HG02973 (cell line): ENCODE results near the gene RNF11.
"Not testable (repeated sequence)": the region's sequence is repeated elsewhere in the genome, so short reads cannot be mapped to it uniquely, and the experiment has no call there.

Experiments
- ATAC-seq: cut with Tn5 transposase; IDR thresholded peaks from one replicate; pipeline ENCODE4 v1.9.1; 2021; ENCODE audit warnings: moderate library complexity; ENCODE audit not compliant: unreplicated experiment

The RNF11 gene

DNA sequence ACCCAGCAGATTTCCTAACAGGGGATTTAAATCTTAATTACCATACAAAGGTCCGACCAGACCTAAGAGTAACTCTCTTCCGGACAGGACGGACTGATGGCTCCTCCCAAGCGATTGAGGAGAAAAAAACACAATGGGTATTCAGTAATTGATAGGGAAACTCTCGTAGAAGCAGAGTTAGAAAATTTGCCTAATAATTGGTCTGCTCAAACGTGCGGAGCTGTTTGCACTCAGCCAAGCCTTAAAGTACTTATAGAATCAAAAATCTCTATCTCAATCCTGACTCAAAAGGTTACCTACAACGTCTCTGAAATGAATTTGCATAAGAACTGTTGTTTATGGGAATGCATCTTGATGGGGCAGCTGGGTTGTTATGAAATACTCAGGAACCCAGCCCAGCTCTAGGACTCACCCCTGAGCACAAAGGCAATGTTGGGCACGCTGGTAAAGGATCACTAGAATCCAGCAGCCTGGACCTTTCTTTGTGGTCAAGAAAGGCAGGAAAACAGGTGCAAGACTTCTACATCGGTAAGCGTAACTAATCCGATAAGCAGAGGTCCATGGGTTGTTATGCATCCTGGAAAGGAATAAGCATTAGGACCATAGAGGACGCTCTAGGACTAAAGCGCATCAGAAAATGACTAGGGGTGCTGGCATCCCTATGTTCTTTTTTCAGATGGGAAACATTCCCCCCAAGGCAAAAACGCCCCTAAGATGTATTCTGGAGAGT is 8.7 kb upstream of the RNF11 start:
- ATAC-seq = not testable (repeated sequence)

DNA sequence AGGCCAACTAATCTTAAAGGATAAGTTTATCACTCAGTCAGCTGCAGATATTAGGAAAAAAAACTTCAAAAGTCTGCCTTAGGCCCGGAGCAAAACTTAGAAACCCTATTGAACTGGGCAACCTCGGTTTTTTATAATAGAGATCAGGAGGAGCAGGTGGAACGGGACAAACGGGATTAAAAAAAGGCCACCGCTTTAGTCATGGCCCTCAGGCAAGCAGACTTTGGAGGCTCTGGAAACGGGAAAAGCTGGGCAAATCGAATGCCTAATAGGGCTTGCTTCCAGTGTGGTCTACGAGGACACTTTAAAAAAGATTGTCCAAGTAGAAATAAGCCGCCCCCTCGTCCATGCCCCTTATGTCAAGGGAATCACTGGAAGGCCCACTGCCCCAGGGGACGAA is 7.6 kb upstream of the RNF11 start:
- ATAC-seq = not testable (repeated sequence)

DNA sequence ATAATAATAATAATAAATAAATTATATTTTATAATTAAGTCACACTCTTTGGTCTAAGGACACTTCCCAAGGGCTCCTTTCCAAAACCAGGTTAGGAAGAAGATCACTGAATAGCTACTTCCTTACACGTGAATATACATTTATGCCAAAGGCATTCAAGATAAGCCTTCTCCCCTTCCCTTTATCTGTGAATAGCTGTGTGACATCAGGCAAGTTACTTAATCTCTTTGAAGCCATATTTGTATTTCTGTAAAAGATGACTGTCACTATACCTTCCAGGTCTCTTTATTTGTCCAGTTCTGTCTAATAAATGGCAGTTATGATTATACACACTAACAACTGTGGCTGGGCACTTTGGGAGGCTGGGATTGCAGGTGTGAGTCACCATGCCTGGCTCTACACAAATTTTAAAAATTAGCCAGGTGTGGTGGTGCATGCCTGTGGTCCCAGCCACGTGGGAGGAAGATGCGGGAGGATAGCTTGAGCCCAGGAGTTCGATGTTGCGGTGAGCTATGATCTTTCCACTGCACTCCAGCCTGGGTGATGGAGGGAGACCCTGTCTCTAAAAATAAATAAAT is 5.5 kb upstream of the RNF11 start:
- ATAC-seq = no peak

DNA sequence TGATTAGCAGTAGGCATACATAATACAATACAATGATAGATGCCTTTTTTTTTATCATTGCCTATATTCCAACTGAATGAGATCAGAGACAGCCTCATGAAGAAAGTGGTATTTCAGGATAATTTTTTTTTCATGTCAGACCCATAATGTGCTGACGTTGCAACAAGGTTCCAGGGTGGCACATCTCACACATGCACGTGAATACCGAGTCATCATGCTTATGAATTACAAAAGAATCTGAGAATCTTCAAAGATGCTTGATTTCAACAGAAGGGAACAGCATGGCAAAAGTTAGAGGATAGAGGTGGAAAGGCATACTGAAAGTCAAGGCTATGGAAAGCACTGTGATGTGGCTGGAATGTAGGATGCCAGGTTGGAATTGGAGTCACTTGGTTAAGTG is 5.0 kb upstream of the RNF11 start:
- no peak for ATAC-seq

DNA sequence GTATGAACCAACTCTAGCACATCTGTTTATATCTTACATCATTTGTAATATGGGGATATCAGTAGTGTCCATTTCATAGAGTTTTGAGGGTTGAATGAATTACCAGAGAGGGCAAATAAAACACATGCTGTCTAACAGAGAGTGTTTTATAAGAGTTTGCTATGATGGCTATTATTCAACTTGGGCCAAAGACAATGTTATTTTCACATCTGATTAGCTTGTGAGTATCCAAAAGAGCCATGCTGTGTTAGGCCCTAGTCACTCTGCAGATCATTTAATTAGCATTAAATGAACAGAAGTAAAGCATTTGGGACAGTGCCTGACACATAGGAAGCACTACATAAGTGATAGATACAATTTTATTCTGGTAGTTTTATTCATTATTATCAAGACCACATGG is 4.2 kb upstream of the RNF11 start:
- ATAC-seq = no peak

DNA sequence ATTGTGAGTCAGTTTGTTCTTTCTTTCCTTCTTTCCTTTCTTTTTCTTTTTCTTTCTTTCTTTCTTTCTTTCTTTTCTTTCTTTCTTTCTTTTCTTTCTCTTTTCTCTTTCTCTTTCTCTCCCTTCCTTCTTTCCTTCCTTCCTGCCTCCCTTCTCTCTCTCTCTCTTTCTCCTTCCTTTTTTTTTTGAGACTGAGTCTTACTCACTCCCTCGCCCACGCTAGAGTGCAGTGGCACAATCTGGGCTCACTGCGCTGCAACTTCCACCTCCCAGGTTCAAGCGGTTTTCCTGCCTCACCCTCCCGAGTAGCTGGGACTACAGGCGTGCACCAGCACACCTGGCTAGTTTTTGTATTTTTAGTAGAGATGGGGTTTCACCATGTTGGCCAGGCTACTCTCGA is 1.8 kb upstream of the RNF11 start:
- not testable (repeated sequence) for ATAC-seq

DNA sequence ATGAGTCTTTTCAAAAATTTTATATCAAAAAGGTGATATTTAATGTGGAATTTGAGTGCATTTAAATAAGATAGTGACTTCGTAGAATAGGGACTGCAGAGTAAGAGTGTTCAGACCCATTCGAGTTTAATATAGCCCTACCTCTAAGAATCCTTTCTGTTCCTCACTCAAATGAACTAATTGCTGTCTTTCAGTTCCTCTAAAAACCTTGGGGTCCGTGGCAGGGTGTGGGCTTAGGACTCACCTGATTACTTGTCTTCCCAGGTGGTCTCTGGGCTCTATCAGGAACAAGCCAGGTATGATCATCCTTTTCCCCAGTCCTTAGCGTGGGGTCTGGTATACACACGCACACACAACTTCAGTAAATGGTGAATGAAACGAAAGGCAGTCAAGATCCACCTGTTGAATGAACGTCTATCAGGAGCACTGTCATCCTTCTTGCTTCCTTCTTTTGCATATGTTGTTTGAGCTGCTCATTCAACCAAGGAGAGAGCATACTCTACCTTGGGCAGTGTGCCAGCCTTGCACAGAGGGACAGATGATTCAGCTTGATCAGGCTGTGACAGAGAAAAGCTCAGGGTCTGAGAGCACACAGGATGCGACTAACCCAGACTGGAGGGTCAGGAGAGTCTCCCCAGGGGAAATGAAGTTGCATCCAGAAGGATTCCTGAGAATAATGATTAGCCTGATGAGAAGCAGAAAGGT is 1.2 kb upstream of the RNF11 start:
- ATAC-seq = peak; percentile 53

DNA sequence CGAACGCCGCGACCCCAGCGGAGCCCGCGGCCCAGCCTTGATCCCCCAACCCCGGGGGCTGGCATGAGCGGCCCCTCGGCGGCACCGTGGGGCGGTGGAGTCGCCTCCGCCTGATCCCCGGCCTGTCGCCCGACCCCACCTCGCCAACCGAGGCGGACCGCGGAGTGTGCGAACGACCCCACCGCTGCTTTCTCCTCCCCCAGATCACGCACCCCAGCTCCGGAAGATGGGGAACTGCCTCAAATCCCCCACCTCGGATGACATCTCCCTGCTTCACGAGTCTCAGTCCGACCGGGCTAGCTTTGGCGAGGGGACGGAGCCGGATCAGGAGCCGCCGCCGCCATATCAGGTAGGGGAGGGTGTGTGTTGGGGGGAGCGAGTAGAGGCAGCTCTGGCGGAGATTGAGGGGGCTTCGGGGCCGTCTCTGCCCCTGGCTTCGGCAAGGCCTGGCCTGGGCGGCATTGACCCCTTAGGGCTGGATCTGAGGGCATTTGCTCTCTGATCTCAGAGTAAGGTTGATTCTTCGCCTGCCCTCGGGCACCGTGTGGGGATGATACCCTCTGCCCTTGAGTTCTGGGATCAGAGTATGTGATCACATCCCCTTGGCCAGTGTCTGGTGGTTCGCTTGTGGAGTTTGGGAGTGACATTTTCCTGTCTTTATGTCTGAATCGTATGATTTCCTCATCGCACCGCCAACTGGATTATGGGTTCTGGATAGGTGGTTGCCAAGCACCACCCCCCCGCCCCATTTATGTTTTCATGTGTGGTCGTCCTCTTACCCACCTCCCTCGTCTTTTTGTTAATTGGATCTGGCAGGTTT is 668 bp downstream of the RNF11 start:
- peak; percentile 8 for ATAC-seq

DNA sequence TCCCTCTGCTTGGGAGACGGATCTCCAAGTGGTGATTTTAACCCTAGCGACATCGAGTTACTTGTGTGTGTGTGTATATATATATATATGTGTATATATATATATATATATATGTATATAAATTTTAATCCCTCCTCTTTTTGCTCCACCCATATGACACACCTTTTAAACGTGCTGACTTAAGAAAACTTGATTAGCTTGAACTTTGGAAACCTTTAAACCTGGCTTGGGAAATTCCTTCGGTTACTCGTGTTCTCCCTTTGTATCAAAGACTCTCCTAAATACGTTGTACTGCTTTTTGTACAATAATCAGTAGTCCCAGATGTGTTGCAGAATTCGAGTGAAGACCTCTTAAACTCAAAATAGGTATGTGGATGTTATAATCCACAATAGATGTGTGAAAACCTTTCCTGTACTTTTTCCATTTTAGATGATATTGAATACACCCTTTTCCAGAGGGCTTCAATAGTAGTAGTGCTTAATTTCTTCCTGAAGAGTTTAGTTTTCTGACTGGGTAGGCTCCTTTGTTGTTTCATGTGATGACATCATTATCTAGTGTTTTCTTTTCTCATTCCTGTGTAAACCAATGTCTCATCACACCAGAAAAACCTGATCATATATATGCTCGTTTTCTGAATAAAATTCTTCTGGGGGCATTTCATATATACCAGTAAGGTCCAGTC is 1.4 kb downstream of the RNF11 start:
- ATAC-seq = no peak

DNA sequence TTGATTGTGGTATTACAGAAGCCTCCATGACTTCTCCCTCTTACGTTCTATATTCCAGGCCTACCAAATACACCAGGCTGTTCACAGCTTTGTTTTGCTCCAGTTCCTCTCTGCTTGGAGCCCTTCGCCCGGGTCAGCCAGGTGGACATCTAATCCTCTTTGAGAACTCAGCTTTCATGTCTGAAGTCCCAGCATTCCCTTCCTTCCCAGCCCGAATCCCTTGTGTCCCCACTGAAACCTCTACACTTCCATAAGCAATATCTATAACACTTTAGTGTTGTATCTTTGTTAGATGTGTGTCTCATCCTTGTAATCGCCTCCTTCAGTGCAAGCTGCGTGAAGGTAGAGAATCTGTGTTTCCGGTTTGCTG is 1.9 kb downstream of the RNF11 start:
- ATAC-seq = no peak

DNA sequence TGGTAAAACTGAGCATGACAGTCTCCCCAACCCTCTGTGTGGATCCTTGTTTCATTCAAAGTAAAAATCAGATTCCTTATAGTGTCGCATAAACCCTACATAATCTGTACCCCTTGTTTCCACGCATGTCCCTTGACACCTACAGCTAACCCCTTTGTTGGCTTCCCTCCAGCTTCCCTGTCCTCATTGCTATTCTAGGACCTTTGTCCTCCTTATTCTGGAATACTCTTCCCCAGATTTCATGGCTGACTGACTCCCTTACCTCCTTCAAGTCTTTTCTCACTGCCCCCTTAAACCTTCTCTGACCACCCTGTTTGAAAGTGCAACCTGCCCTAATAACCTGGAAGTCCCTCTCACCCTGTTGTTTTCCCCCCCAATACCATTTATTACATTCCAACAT is 4.0 kb downstream of the RNF11 start:
- ATAC-seq = no peak

DNA sequence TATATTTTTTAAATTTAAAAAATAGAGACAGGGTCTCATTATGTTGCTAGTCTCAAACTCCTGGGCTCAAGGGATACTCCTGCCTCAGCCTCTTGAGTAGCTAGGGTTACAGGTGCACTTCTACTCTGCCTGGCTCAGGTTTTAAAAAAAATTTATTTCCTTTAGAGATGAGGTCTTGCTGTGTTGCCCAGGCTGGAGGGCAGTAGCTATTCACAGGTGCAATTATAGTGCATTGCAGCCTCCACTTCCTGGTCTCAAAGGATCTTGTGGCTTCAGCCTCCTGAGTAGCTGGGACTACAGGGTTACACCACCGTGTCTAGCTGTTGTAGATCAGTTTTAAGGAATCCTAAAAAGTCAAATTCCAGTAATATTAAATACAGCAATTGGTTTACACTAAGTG is 5.0 kb downstream of the RNF11 start:
- no peak for ATAC-seq

DNA sequence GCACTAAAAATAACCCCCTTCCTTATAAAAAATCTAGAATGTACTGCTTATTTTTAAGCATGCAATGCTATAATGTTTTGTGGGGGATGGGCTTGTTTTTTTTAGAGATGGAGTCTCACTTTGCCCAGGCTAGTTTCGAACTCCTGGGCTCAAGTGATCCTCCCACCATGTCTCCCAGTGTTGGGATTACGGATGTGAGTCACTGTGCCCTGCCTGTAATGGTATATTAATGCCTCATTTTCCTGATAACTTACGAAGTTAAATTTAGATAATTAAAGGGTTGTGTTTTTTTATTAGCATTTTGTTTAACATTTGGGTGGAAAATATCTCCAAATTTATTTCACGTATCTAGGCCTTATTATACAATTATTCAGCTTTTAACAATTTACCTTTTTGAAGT is 6.5 kb downstream of the RNF11 start:
- ATAC-seq = no peak

DNA sequence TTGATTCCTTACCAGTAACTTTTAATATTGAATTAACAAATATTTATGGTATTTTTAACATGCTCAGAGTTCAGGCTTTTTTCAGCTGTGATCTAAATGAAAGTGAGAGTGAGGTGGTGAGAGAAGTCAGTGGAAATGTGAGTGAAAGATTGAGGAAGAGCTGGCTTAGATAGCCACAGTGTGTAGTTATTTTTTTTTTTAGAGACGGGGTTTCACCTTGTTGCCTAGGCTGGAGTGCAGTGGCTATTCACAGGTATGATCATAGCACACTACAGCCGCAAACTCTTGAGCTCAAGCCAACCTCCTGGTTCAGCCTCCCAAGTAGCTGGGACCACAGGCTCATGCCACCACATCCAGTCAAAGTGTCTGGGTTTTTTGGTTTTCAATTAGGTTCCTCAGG is 10.9 kb downstream of the RNF11 start:
- ATAC-seq = peak; percentile 80

DNA sequence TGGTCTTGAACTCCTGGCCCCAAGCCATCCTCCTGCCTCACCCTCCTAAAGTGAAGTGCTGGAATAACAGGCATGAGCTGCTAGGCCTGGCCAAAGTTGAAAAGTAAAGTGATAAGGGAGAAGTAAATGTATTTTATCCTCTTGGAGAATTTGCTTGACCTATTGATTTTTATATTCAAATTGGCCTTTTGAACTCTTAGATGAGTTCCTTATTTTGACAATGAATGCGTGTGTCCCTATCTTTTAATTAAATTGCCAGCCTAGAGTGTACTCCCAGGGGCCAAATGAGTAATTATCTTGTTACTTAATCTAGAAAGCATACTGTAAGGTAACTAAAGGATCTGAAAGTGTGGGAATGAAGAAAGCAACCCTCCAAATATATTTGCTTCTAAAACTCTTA is 11.4 kb downstream of the RNF11 start:
- ATAC-seq = no peak

DNA sequence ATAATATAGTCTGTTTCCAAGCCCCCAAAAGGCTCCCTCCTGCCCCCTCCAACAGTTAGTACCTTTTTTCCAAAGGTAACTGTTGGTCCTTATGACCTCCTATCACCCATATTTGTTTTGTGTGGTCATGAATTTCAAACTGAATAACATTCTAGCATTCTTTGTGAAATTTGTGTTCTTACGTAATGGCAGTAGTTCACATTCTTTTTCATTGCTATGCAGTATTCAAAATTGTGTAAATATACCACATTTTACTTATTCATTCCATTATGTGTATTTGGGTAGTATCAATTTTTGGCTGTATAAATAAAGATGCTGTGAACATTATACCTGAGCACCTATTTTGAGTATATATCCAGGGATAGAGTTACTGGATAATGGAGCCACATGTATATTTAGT is 13.4 kb downstream of the RNF11 start:
- ATAC-seq = no peak

DNA sequence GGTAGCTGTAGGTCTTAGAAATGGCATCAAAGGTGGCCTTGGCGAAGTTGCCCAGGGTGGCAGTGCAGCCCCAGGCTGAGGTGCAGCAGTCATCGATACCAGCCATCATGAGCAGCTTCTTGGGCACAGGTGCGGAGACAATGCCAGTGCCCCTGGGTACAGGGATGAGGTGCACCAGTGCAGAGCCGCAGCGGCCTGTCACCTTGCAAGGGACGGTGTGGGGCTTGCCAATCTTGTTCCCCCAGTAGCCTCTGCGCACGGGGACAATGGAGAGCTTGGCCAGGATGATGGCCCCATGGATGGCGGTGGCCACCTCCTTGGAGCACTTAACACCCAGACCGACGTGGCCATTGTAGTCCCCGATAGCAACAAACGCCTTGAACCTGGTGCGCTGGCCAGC is 14.7 kb downstream of the RNF11 start:
- ATAC-seq = not testable (repeated sequence)

DNA sequence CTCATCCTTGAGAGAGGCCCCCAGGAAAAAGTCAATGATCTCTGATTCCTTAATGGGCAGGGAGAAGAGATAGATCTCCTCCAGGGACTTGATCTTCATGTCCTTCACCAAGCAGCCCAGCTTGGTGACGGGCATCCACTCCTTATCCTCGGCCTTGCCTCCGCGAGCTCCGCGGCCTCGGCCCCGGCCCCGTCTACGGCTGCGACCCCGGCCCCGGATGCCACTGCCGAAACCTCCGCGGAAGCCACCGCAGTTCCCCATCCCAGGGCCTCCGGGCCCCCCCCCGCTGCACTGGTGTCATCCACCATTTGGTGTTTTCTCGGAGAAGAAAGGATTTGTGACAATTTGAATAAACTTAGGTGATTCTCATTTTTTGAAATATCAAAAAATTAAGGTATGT is 15.1 kb downstream of the RNF11 start:
- not testable (repeated sequence) for ATAC-seq

DNA sequence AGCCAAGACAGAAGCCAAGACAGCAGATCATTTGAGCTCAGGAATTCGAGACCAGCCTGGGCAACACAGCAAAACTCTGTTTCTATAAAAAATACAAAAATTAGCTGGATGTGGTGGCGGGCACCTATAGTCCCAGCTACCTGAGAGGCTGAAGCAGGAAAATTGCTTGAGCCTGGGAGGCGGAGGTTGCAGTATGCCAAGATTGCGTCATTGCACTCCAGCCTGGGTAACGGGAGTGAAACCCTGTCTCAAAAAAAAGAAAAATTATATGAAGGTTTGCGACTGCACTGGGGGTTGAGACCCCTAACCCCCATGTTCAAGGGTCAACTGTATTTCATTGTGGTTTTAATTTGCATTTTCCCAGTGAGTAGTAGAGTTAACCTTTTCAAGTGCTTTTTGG is 16.3 kb downstream of the RNF11 start:
- ATAC-seq = no peak

DNA sequence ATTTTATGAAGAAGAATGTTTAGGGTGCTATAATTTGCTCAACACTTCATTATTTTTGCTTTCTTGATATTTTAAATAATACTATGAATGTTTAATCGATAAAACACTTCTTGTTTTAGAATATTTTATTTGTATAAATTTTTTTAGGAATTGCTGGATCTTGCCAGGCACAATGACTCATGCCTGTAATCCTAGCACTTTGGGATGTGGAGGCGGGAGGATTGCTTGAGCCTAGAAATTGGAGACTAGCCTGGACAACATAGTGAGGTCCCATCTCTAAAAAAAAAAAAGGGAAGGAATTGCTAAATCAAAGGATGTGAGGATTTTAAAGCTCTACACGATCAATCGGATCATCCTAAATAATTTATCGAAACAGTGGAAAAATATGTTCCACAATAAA is 17.6 kb downstream of the RNF11 start:
- ATAC-seq = no peak

DNA sequence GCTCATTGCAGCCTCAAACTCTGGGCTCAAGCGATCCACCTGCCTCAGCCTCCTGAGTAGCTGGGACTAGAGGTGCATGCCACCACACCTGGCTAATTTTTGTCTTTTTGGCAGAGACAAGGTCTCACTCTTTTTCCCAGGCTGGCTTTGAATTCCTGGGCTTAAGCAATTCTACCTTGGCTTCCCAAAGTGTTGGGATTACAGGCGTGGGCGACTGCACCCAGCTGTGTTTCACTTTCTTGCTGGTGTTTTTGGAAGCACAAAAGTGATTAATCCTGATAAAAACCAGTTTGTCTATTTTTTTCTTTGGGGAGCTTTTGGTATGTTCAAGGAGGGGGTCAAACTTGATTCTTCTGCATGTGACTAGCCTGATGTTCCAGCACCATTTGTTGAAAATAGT is 19.3 kb downstream of the RNF11 start:
- ATAC-seq = no peak
